HG03039 (cell line): ENCODE results near the gene ADSS2.
"Not testable (repeated sequence)": the region's sequence is repeated elsewhere in the genome, so short reads cannot be mapped to it uniquely, and the experiment has no call there.

Source experiments
- ATAC-seq: cut with Tn5 transposase; IDR thresholded peaks from one replicate; pipeline ENCODE4 v1.9.1; 2021; ENCODE audit warnings: mild to moderate bottlenecking, moderate library complexity; ENCODE audit not compliant: unreplicated experiment

The ADSS2 gene

DNA sequence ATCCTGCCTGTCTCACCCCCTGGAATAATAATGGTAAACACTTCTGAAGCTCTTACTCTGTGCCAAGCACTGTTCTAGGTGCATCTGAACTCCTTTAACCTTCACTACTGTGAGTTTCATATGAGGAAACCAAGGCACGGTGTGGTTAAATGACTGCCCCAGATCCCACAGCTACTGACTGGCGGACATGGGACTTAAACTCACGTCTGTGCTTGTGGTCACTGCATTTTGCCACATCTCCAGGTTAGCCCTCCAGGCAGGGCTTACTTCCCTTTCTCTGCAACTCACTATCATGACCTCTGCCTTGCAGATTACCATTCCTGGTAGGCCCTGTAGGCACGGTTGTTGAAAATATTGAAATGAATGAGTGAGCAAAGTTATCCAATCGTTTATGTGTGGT lies 83.4 kb downstream of the ADSS2 start:
- ATAC-seq, result no peak

DNA sequence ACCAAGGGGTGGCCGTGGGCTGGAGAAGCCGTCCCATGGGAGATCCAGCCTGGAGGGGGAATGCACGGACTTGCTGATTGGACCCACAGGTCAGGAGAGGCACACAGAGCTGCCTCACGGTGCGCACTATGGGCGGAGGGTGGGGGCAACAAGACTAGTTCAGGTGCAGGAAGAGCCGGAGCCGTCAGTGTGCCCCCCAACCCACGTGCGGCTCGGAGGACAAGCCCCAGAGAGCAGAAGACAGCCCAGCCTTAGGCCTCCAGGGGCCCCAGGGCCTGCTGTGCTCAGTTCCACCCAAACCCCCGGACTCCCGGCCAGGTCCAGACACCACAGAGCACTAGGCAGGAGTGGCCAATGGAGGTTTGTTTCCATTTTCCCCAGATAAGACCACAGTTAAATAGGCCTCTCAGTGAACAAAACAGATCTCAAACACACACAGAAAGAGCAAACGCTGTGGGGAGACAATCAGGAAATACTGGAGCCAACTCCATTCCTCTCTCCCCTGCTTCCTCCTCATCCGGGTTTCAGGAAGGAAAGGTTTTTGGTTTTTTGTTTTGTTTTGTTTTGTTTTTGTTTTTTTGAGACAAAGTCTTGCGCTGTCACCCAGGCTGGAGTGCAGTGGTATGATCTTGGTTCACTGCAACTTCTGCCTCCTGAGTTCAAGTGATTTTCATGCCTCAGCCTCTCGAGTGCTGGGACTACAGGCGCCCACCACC lies 84.2 kb downstream of the ADSS2 start:
- no peak for ATAC-seq

DNA sequence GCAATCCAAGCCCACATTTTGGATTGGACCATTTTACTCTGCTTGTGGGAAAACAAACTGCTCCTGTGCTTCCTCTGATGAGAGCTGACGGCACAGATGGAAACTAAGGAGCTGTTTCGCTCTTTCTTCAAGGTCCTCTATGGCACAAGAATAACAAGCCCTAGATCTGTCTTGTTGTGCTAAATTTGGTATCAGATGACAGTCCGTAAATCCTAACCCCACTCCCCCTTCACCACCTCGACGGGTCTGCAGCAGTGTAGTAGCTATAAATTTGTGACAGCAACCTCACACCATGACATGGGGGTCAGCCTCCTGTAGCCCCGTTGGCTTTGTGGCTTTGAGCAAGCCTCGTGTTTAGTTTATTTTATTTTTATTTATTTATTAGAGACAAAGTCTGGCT lies 85.9 kb downstream of the ADSS2 start:
- no peak for ATAC-seq

DNA sequence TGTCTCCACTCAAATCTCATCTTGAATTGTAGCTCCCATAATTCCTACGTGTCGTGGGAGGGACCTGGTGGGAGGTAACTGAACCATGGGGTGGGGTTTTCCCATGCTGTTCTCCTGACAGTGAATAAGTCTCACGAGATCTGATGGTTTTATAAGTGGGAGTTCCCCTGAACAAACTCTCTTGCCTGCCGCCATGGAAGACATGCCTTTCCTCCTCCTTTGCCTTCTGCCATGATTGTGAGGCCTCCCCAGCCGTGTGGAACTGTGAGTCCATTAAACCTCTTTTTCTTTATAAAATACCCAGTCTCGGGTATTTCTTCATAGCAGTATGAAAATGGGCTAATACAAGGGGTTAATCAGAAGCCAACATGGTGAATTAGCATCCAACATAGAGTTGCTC lies 86.4 kb downstream of the ADSS2 start:
- not testable (repeated sequence) for ATAC-seq

DNA sequence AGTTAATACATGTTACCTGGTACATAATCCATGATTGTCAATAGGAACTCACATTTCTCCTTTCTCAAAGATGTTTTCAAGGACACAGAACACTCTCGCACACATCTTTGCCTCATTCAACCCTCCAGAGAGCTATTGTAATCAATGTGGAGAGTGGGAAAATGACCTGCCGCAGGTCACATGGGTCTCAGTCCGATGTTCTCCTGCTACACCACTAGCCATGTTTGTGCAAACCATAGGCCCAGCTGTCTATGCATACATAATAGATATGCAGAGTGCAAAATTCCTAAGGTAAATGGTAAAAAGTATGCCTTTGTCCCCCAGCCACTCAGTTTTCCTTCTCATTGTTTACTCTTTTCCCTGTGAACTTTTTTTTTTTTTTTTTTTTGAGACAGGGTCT lies 89.2 kb downstream of the ADSS2 start:
- no peak for ATAC-seq

DNA sequence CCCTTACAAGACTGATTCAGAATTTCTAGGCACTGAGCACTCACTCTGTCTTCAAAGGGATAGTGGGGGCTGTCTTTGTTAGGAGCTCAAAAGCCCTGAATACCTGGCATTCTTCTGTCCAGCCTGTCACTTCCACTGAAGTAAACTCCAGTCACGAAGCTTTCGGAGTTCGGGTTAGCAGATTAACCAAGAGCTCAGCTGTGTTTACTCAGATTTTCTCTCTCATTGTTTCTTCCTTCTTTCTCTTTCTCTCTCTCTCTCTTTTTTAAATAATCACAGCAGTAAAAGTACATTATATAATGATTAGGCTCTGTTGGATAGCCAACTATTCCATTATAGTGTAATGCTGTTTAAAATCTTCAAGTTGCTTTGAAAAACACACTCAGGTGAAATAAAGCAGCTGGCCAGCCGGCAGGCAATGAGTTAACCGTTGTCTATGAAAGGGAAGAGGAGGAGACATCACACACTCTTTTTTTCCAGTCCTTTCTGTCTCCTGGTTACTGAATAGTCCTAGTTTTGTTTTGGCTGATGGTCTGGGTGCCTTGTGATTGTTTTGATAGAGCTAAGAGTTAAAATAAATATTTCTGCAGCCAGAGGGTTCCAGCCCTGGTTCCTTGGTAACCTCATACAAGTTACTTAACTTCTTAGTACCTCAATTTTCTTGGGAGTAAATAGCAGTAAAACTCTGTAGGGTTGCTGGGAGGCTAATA lies 89.8 kb downstream of the ADSS2 start:
- ATAC-seq, result no peak
